KG1 (cell line): ENCODE results near the gene TTC7B.

Experiments used
- DNase-seq: peaks from one replicate; lab custom pipeline; 2025; lab: John Stamatoyannopoulos, UW

The TTC7B gene

DNA sequence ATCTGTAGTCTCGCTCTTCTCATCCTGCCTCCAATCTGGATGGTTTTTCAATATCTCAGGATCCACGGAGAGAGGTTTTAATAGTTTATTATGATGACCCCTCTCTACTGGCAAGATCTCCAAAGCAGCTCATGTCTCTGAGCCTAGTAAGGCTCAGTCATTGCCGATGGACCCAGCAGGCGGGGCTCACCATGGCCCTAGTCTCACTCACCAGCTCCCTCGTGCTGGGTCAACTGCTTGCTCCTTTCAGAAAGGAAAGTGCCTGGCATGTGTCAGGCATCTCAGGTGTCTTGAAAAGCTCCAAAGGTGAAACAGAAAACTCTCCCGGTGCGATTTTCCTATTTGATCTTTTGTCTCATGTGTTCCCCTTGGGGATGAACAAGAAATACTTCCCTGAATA lies 240.4 kb downstream of the TTC7B start:
- DNase-seq, result no peak

DNA sequence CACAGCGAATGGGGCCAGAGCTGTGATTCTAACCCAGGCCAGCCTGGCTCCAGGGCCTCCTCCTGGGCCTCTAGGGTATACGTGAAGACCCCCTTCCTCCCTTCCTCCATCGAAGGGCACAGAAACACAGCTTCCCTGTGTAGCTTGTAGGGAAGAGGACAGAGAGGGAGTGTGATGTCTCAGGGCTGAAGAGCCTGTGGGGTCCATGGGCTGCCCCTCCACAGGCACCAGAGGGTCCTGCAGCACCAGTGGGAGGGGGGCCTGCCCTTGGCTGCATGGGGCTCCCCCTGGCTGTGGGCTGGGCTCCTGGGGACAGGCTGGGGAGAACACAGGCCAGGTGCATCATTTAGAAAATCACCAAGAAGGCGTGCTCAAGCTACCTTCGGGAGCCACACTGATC lies 240.9 kb downstream of the TTC7B start:
- no peak for DNase-seq

DNA sequence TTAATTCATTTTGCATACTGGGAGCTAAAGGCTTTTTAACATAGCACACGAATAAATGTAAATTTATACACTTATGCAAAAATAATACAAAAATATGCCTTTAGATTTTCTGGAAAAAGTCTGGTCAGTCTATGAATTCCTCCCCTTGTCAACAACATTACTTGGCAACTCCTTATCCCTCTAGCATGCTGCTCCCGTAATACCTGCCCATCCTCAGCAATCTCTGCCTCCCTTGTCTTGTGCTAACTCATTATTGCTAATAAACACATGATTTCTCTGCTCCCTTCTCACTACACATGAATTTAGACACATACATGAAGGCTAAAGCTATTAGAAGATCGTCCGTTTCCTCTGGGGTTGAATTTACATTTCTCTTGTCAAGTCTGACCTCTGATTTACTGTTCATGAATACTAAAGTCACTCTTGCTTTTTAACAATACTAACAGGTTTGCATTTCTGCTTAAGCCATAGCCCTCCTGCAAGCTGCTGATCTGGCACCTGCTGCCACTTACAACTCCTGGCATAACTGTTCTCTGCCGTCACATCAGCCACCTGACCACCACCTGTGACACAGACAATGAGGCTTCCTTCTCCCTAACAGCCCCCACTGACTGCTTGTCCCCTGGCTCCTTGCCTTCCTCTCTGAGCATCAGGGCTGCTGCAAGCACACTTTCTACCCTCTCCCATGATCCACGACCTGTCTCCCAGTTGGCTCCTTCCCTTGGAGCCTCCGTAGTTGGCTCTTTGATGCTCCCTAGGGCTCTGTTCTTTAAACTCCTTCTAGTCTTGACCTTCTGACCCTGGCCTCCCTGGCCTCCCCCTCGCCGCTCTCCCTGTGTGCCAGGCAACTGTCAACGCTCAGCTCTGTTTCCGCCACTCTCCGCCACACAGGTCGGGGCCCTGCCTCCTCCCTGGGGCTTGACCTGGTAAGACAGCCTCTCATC lies 241.8 kb downstream of the TTC7B start:
- no peak for DNase-seq

DNA sequence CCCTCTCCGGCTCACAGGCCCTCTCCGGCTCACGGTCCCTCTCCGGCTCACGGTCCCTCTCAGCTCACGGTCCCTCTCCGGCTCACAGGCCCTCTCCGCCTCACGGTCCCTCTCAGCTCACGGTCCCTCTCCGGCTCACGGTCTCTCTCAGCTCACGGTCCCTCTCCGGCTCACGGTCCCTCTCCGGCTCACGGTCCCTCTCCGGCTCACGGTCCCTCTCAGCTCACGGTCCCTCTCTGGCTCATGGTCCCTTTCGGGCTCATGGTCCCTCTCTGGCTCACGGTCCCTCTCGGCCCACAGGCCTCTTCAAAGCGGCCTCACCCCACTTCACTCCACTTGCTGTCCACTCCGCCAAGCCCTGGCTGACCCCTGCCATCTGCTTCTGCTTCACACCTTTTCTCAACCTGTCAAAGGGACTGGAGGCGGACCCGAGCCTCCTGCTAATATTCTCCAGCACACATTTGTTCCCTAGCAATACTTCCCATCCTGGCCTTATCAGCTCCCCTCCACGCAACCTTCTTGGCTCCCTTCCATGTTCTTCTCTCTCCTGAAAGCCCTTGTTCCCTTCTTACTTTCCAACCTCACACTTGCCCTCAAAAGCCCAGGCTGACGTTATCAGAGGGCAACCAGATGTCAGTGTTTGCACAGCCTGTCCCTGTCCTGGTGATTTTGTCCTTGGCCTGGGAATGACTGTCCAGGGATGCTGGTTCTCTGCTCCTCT lies 242.7 kb downstream of the TTC7B start:
- DNase-seq, result no peak

GRCh38 chr14:90572441-90573150 lies 243.6 kb downstream of the TTC7B start:
- DNase-seq, result no peak

DNA sequence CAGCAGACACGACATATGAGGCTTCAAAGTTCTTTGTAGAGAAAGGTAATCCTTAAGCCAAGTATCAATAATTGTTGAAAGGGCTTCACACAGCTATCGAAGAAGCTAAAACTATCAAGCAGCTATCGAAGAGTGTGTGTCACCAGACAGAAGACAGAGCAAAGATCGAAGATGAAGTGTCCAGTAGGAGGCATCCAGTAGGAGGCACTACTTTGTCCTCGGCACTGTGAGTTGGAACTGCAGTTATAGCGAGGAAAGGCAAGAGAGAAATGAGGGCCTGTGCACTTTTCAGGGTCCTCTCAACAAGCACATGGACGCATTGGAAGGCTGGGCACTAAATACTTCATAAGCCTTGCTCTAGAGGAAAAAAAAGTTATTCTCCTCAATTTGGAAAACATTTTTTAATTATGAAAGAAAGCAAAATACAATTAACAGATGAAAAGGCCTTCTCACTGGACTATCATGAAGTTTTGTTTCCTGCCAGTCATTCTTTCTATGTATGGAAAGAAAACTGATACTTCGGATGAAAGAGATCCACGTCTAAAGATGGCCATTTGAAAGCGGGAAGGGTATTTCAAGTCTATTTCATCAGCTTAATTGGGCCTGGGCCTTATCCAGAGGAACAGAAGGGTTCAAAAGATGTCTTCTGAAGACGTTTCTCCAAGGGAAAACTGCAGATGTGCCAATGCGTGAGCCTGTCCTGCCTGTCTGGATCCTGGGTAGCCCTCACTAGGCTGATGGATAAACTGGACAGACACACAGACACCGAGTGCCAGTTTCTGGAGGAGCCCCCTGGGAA lies 244.9 kb downstream of the TTC7B start:
- no peak for DNase-seq

- DNase-seq, result no peak
These were observed 245.8 kb downstream of the TTC7B start for GRCh38 chr14:90570461-90570860.

- DNase-seq, result no peak
These were observed 246.4 kb downstream of the TTC7B start for GRCh38 chr14:90569606-90570387.

DNA sequence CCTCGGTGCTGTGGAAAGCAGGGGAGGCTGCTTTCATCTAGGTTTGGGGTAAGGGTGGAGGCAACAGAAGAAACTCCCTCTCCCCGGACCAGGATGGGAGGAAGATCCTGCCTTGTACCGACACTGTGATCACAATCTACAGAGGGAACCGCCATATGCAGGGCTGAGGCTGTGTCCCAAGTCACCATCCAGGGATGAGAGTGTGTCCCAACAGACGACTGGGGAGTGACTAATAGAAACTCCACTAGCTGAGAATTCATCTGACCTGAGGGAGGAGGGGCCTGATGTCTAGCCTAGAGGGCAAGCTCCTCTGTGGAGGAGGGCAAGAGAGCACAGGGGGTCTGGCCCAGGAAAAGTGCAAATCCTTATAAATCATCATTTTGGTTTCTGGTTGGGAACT lies 247.0 kb downstream of the TTC7B start:
- no peak for DNase-seq

GRCh38 chr14:90568405-90568804 lies 247.8 kb downstream of the TTC7B start:
- DNase-seq, result no peak

- no peak for DNase-seq
These were observed 248.2 kb downstream of the TTC7B start for GRCh38 chr14:90567991-90568390.

DNA sequence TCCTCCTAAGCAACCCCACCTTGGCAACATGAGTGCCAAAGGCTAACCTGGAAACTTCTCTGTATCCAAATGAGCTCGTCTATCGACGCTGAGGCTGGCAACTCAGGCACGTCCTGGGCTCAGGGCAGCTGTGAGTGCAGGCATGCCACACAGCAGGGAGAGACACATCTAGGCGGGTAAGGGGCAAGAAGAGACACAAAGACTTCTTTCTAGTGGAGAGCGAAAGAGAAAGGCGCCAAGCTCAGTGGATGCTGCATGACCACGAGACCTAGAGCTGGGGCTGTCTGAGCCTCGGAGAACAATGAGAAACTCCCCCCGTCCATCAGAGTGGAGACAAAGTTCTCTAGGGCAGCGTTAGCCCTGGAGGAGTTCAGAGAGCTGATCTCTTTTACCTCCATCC lies 249.0 kb downstream of the TTC7B start:
- DNase-seq, result no peak

GRCh38 chr14:90566481-90566880 lies 249.7 kb downstream of the TTC7B start:
- no peak for DNase-seq

DNA sequence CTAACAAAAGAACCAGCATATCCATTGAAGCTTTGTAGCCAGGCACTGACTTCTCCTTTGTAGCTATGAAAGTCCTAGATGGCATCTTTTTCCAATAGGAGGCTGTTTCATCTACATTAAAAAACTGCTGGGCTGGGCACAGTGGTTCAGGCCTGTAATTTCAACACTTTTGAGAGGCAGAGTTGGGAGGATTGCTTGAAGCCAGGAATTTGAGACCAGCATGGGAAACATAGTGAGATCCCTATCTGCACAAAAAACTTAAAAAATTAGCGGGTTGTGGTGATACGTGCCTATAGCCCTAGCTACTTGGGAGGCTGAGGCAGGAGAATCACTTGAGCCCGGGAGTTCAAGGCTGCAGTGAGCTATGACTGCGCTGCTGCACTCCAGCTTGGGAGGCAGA lies 251.7 kb downstream of the TTC7B start:
- no peak for DNase-seq

DNA sequence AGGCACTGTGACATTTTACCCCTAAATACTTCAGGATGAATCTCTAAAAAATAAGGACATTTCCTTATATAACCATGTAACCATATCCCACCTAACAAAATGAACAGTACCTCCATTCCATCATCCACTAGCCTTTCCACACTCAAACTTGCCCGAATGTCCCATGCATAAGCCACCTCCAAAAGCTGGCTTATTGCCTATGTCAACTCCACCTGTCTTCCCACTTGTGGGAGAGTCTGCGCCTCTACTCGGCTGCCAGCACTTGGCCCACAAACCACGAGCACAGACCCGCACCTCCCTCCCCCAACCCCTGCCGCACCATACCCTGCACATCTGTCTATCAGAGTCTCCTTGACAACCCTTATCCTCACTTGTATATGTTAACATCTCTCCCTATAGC lies 253.6 kb downstream of the TTC7B start:
- no peak for DNase-seq

- no peak for DNase-seq
These were observed 254.3 kb downstream of the TTC7B start for GRCh38 chr14:90561920-90562319.

GRCh38 chr14:90560991-90561390 lies 255.2 kb downstream of the TTC7B start:
- DNase-seq, result no peak

DNA sequence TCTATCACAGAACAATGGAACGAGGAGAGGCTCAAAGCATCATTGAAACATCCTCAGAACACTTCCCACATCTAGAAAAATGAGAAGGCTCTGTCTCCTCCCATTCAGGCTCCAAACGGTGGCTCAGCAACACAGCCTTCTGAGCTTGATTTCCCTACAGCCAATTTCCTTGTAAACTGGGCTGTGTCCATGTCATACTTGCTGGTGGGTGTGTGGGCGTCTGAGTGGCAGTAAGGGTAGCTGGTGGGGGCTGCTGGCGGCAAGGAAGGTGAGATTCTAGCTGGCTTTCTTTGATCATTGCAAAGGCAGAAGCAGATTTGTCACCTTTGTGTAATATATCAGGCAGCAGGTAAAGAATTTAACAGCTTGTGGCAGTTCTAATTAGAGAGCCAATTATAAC lies 255.7 kb downstream of the TTC7B start:
- no peak for DNase-seq

GRCh38 chr14:90559811-90560492 lies 256.3 kb downstream of the TTC7B start:
- DNase-seq, result no peak

DNA sequence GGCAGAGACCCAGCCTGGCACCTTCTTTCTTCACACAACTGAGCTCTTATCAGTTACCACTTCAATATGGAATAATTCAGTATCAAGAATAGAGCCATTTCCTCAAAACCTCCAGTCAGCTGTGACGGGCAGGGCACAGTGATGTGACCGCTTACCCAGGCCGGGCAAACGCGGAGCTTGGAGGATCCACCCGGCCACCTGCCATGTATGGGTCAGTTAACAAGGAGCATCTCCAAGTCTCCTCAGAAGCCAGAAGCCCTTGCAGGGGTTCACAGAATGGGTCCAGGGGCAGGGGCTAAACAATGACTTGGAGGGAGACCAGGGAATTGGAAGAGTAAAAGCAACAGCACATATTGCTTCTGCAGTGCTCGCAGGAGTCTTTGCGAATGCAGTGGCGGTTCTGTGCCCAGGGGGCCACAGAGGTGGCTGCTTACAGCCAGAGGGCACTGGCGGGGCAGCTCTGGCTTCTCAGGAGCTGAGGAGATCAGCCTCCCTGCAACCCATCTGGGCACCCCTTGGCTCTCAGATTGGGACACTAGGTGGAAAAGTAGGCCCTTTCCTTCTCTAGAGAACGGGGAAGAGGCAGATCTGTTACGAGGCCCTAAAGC lies 257.1 kb downstream of the TTC7B start:
- no peak for DNase-seq
